A549 treated with CpdA at 1 μM for 4 hours (cell line): Measurements from ENCODE around the gene PIH1D2. TPM values are rescaled to one million over a fixed set of nuclear protein-coding genes. Genes with fewer than 3 reads are reported as not detected.

ENCODE experiments used
- total RNA-seq: library from RNA; stranded (reverse); fragments of 200-300 nt; extraction: Qiagen RNA extraction; gene quantifications from 5 replicates; pipeline ENCODE4 v1.2.3, GENCODE V29; 2022; ENCODE audit warnings: low read depth

PIH1D2 gene
- 0.71 to 1.4 TPM (median 1.1 TPM) in 5 replicates for total RNA-seq

GRCh38 chr11:112073941-112074811 is at the start of gene PIH1D2, which contains the start of gene NKAPD1:
PIH1D2 (minus strand) TSS chr11:112074017; CDS start chr11:112073174, 843 bp downstream.
NKAPD1 (plus strand) TSS chr11:112074299; CDS start chr11:112075575, 1,276 bp downstream.

GRCh38 chr11:112086422-112087191 is 12.8 kb upstream of the PIH1D2 start, which contains the start of the genes SDHD and TIMM8B:
SDHD (plus strand) TSS chr11:112086873; CDS start chr11:112086908, 35 bp downstream.
TIMM8B (minus strand) TSS chr11:112086756; CDS start chr11:112086723, 33 bp downstream.

GRCh38 chr11:112024773-112025678 is 48.8 kb downstream of the PIH1D2 start, which contains the start of gene DLAT:
DLAT (plus strand) TSS chr11:112025408; CDS start chr11:112025473, 65 bp downstream.

Other genes with a start within 250 kb of the PIH1D2 start
- 18.5 to 24.5 TPM (median 19.5 TPM) in 5 replicates for gene ALG9, start 202.4 kb downstream of the PIH1D2 start, total RNA-seq
- 1.5 to 2.0 TPM (median 1.7 TPM) in 5 replicates for gene FDXACB1, start 194.9 kb downstream of the PIH1D2 start, total RNA-seq
- gene CFAP68, start 194.5 kb downstream of the PIH1D2 start, total RNA-seq, result 29.9 to 36.9 TPM (median 32.5 TPM) in 5 replicates
- 4.1 to 11.8 TPM (median 5.7 TPM) in 5 replicates for gene CRYAB, start 162.2 kb downstream of the PIH1D2 start, total RNA-seq
- not detected in 5 replicates for gene HSPB2, start 161.3 kb downstream of the PIH1D2 start, total RNA-seq
- gene C11orf52, start 155.1 kb downstream of the PIH1D2 start, total RNA-seq, result not detected in 5 replicates
- 3.1 to 4.8 TPM (median 4.4 TPM) in 5 replicates for gene DIXDC1, start 136.7 kb downstream of the PIH1D2 start, total RNA-seq
- gene DLAT, start 48.6 kb downstream of the PIH1D2 start, total RNA-seq, result 24.1 to 33.2 TPM (median 27.0 TPM) in 5 replicates
- 13.2 to 19.3 TPM (median 13.8 TPM) in 5 replicates for gene NKAPD1, start 282 bp upstream of the PIH1D2 start, total RNA-seq
- 65.4 to 79.6 TPM (median 72.5 TPM) in 5 replicates for gene TIMM8B, start 12.7 kb upstream of the PIH1D2 start, total RNA-seq
- gene SDHD, start 12.9 kb upstream of the PIH1D2 start, total RNA-seq, result 62.4 to 88.2 TPM (median 65.8 TPM) in 5 replicates
- gene IL18, start 90.1 kb upstream of the PIH1D2 start, total RNA-seq, result 83.8 to 101 TPM (median 94.5 TPM) in 5 replicates
- gene TEX12, start 93.4 kb upstream of the PIH1D2 start, total RNA-seq, result not detected in 5 replicates
- gene BCO2, start 101.5 kb upstream of the PIH1D2 start, total RNA-seq, result 0.79 to 1.3 TPM (median 0.95 TPM) in 5 replicates
- 29.3 to 33.8 TPM (median 30.9 TPM) in 5 replicates for gene PTS, start 152.4 kb upstream of the PIH1D2 start, total RNA-seq
- not detected in 5 replicates for gene PLET1, start 186.8 kb upstream of the PIH1D2 start, total RNA-seq